ENCODE data around the gene ABCC10. TPM values are rescaled to one million over a fixed set of nuclear protein-coding genes. Genes with fewer than 3 reads are reported as not detected.

ABCC10 gene
- total RNA-seq, 1 experiment from 2014 or later = 25.5 TPM

GRCh38 chr6:43478008-43478372 lies 50.6 kb downstream of the ABCC10 start:
- Mint-ChIP-seq H3K9me3 (no peaks in the 10 kb centered on the region), H3K36me3 (no peaks in the 10 kb centered on the region), H3K4me3 (peak overlapping the region; percentile 76), H3K27ac (peak overlapping the region; percentile 47), H3K4me1 (peaks cover 47% of the 10 kb centered on the region), H3K27me3 (ENCODE audit: low read depth) (no peaks in the 10 kb centered on the region)
- TF ChIP-seq TP53 (CRISPR knock-in tag; IDR thresholded peaks at IDR 0.05) (no peak), GTF2I (CRISPR knock-in tag; conservative IDR thresholded peaks at IDR 0.05) (no peak)
- ChIA-PET POLR2A (interaction anchor here (0.8 to 1.2 kb wide), 3 partner anchors 22 to 308 kb away, joined by 3 to 9 read pairs (median 3); partner anchors contain the start of genes DLK2 and ZNF318), CTCF (interaction anchor here (0.7 to 1.8 kb wide), 8 partner anchors 18 to 249 kb away, joined by 3 to 12 read pairs (median 4); partner anchors contain the start of genes DLK2, DNPH1 and LRRC73)
- ATAC-seq = no peak
- DNase-seq (ENCODE audit: low spot score) = no peak

- Mint-ChIP-seq H3K4me1 (peaks cover 53% of the 10 kb centered on the region), H3K36me3 (no peaks in the 10 kb centered on the region), H3K9me3 (no peaks in the 10 kb centered on the region), H3K4me3 (no peak overlapping the region), H3K27ac (no peak overlapping the region), H3K27me3 (ENCODE audit: low read depth) (no peaks in the 10 kb centered on the region)
- POLR2A ChIA-PET = interaction anchor here (0.7 to 1.0 kb wide), 2 partner anchors 12 to 208 kb away, joined by 3 to 4 read pairs; no protein-coding TSS in a partner anchor
- CTCF ChIA-PET = interaction anchor here (0.6 to 2.8 kb wide), 7 partner anchors 8 to 655 kb away, joined by 3 to 15 read pairs (median 3); no protein-coding TSS in a partner anchor
- ATAC-seq = no peak
- peak; percentile 92 for TF ChIP-seq GABPB1 (CRISPR knock-in tag; IDR thresholded peaks at IDR 0.05)
- TF ChIP-seq ZNF512 (CRISPR knock-in tag; IDR thresholded peaks at IDR 0.05; ENCODE audit: borderline replicate concordance) = no peak
- no peak for DNase-seq (ENCODE audit: low spot score)
Measured at GRCh38 chr6:43481075-43481474, 53.7 kb downstream of the ABCC10 start.

GRCh38 chr6:43481591-43482236 lies 54.4 kb downstream of the ABCC10 start:
- peaks cover 2% of the 10 kb centered on the region; the same call in 1 of the 2 replicates for H3K36me3 Mint-ChIP-seq
- ATAC-seq = peak; percentile 5; the same call in 1 of the 2 replicates
- H3K27me3 Mint-ChIP-seq (ENCODE audit: low read depth) = no peaks in the 10 kb centered on the region
- no peaks in the 10 kb centered on the region for H3K9me3 Mint-ChIP-seq
- ChIA-PET POLR2A (interaction anchor here (0.7 kb wide), 1 partner anchor 209 kb away, joined by 3 read pairs; no protein-coding TSS in a partner anchor), CTCF (interaction anchor here (0.6 to 2.8 kb wide), 7 partner anchors 8 to 654 kb away, joined by 3 to 15 read pairs (median 3); no protein-coding TSS in a partner anchor)
- no peak for TF ChIP-seq FOXK1 (CRISPR knock-in tag; IDR thresholded peaks at IDR 0.05)
- TF ChIP-seq ZNF138 (CRISPR knock-in tag; conservative IDR thresholded peaks at IDR 0.05) = no peak
- TF ChIP-seq FOXP1 (CRISPR knock-in tag; IDR thresholded peaks at IDR 0.05; ENCODE audit: borderline replicate concordance) = no peak
- TF ChIP-seq AR (CRISPR knock-in tag; IDR thresholded peaks at IDR 0.05) = no peak
- no peak for TF ChIP-seq E2F1 (CRISPR knock-in tag; IDR thresholded peaks at IDR 0.05)
- TF ChIP-seq TEAD1 (CRISPR knock-in tag; IDR thresholded peaks at IDR 0.05) = no peak
- TF ChIP-seq ZNF512 (CRISPR knock-in tag; IDR thresholded peaks at IDR 0.05; ENCODE audit: borderline replicate concordance) = no peak
- no peak for TF ChIP-seq USF2 (CRISPR knock-in tag; IDR thresholded peaks at IDR 0.05)
- no peak for TF ChIP-seq GABPB1 (CRISPR knock-in tag; IDR thresholded peaks at IDR 0.05)
- TF ChIP-seq GTF2I (CRISPR knock-in tag; conservative IDR thresholded peaks at IDR 0.05) = no peak
- TF ChIP-seq NR3C1 (CRISPR knock-in tag; conservative IDR thresholded peaks at IDR 0.05; ENCODE audit: low read depth) = no peak
- no peak for TF ChIP-seq ZNF416 (CRISPR knock-in tag; IDR thresholded peaks at IDR 0.05)
- no peak for TF ChIP-seq MAX (CRISPR knock-in tag; IDR thresholded peaks at IDR 0.05)
- TF ChIP-seq OVOL2 (CRISPR knock-in tag; IDR thresholded peaks at IDR 0.05; ENCODE audit: borderline replicate concordance) = no peak
- no peak for TF ChIP-seq RORB (CRISPR knock-in tag; IDR thresholded peaks at IDR 0.05)
- TF ChIP-seq TP53 (CRISPR knock-in tag; IDR thresholded peaks at IDR 0.05) = no peak
- H3K27ac Mint-ChIP-seq = peak overlapping the region; percentile 73
- peaks cover 51% of the 10 kb centered on the region for H3K4me1 Mint-ChIP-seq
- DNase-seq (ENCODE audit: low spot score) = no peak
- peak overlapping the region; percentile 12 for H3K4me3 Mint-ChIP-seq
